ENCODE measurements around the gene CELA1.

GRCh38 chr12:51285843-51286242, 60.6 kb downstream of the CELA1 start:
- no peak for TF ChIP-seq CTCF (IDR thresholded peaks at IDR 0.05 in 2 of 3, conservative IDR thresholded peaks at IDR 0.05 in 1 of 3; ENCODE audit: borderline replicate concordance in 1 of 3, insufficient read depth in 1 of 3, low read depth in 2 of 3, low read length in 2 of 3)
- no peak for TF ChIP-seq SP1 (IDR thresholded peaks at IDR 0.05; ENCODE audit: low read depth)
- no peak for TF ChIP-seq POLR2A (IDR thresholded peaks at IDR 0.05; ENCODE audit: borderline replicate concordance, extremely low read depth, insufficient read depth, insufficient read length)
- no peak for TF ChIP-seq CEBPB (IDR thresholded peaks at IDR 0.05; ENCODE audit: low read depth)
